GM21528 (cell line): ENCODE measurements around the gene ITGAV.

ENCODE experiments used
- ATAC-seq: cut with Tn5 transposase; IDR thresholded peaks from one replicate; pipeline ENCODE4 v1.9.1; 2021; ENCODE audit warnings: mild to moderate bottlenecking, moderate library complexity; ENCODE audit not compliant: unreplicated experiment, low FRiP score

Gene ITGAV

DNA sequence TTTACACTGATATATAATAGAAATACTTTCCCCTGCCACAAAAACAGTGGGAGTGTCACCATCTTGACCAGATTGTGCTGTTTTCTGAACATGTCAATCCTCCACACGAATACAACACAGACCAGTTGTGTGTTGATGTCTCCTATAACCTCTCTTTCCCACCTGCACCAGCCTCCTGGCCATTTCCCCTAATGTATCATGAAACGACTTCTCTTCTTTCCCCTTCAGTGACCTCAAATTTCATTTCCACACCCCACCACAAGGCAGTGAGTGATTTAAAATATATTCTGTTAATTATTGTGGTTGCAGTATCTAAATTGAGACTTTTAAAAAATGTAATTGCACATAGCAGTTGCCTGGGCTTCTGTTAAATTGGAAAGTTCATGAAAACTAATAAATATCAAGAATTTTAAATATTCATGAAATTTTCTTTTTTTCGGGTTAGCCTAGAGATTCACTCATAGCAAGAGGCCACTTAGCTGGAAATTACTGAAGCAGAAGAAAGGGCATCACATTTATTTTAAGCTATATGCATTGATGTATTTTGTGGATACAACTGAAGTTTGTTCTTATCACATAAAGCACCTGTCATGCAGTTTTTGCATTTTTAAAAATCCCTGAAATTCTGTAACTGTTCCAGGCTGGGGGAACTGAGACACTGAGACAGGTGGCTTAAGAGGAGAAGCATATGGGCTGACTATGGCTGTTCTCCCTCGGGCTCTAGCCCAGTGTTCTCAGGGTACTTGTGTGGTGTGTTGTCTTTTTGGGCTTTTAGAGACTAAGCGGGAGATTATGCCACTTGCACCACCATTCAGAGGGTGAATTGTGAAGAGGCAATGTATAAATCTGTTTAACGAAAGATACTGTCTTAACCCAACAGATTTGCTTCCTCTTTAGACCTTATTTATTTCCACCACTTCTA is 119.9 kb downstream of the ITGAV start:
- no peak for ATAC-seq

DNA sequence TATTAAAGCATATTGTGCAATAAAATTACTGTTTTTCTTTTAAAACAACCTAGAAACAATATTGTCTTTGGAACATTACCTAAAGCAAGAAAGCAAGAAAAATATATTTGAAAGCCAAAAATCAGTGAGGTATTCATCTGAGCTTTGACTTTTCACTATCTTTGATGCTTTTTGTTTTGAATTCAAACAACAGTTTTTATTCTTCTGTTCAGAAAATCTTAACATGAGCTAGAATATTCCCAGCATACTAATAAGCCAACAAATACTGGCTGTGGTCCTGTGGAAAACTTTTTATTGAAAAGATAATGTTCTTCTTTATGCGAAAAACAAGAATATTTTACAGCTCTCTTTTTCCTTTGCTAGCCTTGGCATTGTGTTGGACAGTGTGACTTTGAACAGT is 123.8 kb downstream of the ITGAV start:
- no peak for ATAC-seq

- no peak for ATAC-seq
These were observed 124.8 kb downstream of the ITGAV start for GRCh38 chr2:186714611-186715010.

DNA sequence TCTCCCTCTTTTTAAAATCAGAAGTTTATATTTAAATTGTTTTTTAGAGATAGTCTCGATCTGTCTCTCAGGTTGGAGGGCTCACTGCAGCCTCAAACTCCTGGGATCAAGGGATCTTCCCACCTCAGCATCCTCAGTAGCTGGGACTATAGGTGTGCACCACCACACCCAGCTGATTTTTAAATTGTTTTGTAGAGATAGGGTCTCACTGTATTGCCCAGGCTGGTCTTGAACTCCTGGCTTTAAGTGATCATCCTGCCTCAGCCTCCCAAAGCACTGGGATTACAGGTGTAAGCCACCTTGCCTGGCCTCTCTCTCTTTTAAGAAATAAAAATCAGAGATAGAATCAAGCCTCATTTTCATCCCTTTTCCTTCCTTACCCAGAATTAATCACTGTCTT is 126.1 kb downstream of the ITGAV start:
- ATAC-seq, result no peak

GRCh38 chr2:186716899-186717298 is 127.0 kb downstream of the ITGAV start:
- no peak for ATAC-seq

- ATAC-seq, result no peak
These were observed 127.6 kb downstream of the ITGAV start for GRCh38 chr2:186717320-186718007.

DNA sequence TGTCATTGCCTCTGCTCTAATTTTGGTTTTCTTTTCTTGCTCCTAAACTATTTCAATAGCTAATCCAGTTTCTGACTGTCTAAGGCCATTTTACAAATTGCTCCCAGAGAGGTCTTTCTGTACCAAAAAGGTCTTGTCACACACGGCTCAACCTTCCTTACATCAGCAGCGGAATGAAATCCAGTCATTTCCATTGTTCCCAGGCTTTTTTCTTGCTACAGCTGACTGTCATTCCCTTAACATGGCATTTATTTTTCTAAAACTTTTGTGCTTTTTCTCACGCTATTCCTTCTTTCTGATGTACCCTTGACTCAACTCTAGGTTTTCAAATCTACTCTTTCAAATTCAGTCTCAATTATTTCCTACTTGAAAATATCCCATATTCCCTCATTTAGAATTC is 128.3 kb downstream of the ITGAV start:
- no peak for ATAC-seq

GRCh38 chr2:186718903-186719302 is 129.0 kb downstream of the ITGAV start:
- no peak for ATAC-seq

DNA sequence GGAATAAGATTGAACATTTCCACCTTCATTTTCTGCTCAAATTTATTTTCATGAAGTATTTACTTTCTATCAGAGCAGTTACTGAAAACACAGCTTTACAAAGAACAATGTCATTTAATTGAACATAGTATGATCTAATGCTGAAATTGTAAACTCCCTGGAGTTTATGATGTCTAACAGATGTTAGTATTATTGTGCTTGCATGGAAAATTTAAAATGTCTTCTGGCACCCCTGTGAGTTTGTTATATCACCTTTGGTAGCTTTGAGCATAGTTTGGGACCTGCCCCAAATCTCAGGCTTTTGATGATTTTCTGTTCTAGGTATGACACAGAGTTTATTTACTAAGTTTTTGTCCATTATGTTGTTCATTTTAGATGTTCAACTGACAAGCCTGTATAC is 132.1 kb downstream of the ITGAV start:
- no peak for ATAC-seq

DNA sequence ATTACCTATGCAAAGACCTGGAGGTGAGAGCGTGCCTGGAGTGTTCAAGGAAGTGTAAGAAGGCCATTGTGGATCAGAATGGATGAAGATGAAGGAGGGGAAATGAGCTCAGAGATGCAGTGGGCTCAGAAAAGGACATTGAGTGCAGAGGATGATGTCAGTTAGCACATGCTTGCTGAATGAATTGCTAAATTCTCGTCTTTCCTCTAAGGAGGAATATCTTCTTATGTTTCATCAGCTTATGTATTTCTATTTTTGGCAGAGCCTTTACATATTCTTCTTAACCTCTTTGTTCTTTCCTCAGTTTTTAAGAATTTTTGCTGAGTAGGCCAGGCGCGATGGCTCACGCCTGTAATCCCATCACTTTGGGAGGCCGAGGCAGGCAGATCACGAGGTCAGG is 134.9 kb downstream of the ITGAV start:
- no peak for ATAC-seq

DNA sequence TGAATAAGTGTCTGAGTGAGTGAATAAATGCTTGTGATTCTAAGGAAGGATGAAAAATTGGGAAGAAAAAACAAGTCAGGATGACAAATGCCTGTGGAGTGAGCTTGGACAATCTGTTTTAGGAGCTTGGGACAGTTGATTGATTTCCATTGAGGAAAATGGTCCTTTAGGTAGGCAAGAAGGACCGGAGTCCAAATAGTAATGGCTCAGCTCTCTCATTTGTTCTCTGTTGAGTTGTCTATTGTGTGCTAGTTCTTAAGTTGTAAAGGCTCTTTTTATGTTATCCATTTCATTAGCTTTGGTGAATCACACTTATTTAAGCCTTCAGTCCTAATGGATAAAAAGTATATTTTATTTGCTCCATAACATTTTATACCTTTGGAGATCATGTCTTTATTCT is 135.9 kb downstream of the ITGAV start:
- no peak for ATAC-seq

DNA sequence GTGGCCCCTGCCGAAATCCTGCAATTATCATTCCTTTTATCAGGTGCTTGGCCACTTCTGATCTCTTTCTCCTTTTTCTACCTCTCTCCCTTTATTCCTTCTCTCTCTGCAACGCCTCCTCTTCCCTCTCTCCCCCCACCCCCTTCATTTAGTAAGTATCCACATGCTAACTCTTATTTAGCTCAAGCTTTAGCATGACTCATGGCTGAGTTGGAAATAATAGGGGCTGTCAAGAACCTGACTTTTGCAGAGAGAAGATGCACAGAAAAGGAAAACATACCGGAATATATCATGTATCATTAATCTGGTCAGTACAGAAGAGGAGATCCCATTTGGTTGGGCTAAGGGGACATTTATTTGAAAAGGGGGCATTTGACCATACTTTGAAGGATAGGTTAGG is 137.1 kb downstream of the ITGAV start:
- no peak for ATAC-seq

DNA sequence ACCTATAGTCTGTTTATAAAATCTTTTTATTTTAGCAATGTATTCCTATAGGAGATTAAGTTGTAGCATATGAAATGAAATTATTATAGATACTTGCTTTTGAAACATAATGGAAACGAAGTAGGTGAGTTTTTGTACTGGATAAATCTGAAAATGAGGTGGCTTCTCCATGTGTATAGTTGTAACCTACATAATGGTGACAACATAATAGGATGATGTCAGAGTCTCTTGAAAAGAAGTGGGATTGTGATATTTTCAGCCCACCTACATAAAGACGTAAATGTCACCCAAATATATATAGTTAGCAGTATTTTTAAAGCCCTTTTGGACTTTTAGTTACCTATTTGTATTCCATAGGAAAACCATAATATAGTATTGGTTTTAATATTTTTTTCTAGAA is 138.8 kb downstream of the ITGAV start:
- no peak for ATAC-seq
